GM21515 (cell line): ENCODE data around the gene KDM4C.

ENCODE experiments used
- ATAC-seq: cut with Tn5 transposase; IDR thresholded peaks from one replicate; pipeline ENCODE4 v1.9.1; 2021; ENCODE audit not compliant: unreplicated experiment

The KDM4C gene

DNA sequence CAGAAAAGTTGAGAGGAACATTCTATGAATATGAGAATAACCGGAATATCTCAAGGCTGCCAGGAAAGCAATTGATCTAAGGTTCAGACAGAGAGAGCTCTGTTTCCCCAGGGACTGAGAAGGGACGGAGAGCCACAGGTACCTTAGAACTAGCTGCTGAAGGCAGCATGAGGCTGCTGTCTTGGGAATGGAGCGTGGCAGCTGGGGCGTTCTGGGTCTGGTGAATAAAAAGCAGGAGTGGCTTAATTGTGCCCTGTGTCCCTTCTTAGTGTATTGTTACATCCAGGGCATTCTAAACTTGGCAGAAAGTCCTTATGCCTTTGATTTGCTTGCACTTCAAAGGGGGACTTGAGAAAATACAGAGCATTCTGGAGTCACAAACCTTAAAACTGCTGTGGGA is 434.5 kb downstream of the KDM4C start:
- ATAC-seq = no peak

DNA sequence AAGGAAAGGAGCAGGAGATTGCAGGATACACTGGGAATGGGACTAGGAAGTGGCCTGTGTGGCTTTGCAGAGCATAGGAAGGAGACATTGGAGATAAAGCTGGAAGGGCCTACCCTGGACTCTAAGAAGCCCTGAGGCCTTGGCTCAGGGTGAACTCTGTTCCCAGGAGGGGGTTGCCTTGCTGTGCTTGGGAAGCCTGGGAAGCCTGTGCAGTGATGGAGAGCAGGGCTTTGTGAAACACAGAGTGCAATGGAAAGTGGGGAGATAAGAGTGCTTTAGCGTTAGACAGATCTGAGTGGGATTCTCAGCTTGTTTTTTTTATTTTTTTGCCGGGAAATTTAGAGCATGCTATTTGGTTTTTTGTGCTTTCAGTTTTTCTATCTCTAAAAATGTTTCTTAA is 437.8 kb downstream of the KDM4C start:
- ATAC-seq = no peak

DNA sequence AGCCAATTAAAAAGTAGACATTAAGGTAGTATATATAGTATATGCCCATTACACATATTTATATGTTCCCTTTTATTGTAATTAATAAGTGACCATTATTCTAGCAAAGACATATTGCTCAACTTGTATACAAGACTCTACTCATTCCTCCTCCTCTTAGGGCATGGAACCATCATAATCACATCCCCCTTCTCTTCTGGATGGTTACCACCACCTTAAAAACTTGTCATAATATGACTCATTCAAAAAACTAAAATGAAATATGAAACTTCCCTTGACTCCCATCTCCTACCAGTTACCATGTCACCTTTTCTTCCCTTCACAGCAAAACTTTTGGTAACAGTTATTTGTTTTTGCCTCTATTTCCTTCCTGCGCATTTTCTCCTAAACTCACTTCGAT is 438.7 kb downstream of the KDM4C start:
- no peak for ATAC-seq

DNA sequence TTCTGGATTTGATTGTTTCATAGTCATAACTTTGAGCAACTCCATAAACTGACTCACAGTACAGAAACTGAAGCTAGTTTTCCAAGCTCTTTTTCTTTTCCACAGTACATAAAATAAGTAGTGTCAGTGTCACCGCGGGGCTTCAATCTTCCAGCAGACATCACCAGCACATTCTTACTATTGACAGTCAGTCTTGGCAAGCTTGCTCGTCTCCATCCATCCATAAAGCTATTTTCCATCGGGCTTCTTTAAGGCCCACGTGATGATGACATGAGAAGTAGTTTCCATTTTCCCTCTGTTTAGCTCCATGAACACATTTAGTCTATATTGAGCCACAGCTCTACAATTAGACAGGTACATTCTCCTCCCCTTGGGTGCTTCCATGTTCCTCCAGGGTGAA is 443.4 kb downstream of the KDM4C start:
- no peak for ATAC-seq

- no peak for ATAC-seq
These were observed 448.0 kb downstream of the KDM4C start for GRCh38 chr9:7205806-7206205.

GRCh38 chr9:7206221-7206758 is 448.5 kb downstream of the KDM4C start:
- no peak for ATAC-seq

DNA sequence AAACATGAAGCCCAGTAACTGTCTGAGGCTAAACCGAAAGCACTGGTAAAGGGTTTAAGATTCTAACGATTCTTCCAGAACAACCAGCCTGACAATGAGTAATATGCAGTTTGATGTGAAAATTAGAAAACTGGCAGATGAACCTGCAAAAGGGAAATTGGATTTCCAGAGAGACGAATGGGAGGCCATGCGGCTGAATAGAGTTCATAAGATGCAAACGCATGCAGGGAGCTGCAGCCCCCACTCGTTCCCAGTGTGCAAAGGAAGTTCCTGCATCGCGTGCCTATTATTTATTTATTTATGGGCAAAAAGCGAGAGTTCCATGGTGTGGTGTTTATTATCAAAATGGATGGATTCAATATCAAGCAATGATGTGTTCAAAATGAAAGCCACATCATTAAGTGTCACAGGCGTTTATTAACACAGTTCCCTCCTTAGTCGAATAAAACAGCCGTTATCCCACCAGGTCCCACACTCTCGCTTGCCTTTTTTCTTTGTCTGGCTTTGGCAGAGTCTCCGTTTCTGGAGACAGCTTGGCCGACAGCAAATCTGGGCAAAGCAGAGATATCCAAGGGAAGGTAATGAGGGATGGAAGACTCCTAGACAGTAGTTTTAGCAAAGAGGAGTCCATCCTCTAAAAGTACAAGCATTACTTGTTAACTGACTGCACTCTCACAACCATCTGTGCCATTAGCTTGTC is 451.4 kb downstream of the KDM4C start:
- no peak for ATAC-seq

DNA sequence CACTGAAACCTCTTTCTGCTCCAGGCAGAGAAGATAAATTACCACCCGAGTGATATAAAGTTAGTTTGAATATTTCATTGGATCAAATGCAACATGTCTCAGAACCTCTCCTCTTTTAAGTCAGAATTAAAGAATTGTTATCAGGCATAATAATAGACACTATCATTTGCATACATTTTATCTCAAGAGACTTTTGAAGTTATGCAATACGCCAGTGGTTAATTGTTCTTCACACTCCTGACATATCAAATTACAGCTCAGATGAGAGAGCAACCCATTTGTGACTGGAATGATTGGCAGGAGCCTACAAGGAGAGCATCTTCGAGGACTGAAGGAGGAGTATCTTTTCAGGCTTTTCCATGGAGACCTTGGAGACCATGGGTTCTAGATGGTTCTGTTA is 452.2 kb downstream of the KDM4C start:
- no peak for ATAC-seq

DNA sequence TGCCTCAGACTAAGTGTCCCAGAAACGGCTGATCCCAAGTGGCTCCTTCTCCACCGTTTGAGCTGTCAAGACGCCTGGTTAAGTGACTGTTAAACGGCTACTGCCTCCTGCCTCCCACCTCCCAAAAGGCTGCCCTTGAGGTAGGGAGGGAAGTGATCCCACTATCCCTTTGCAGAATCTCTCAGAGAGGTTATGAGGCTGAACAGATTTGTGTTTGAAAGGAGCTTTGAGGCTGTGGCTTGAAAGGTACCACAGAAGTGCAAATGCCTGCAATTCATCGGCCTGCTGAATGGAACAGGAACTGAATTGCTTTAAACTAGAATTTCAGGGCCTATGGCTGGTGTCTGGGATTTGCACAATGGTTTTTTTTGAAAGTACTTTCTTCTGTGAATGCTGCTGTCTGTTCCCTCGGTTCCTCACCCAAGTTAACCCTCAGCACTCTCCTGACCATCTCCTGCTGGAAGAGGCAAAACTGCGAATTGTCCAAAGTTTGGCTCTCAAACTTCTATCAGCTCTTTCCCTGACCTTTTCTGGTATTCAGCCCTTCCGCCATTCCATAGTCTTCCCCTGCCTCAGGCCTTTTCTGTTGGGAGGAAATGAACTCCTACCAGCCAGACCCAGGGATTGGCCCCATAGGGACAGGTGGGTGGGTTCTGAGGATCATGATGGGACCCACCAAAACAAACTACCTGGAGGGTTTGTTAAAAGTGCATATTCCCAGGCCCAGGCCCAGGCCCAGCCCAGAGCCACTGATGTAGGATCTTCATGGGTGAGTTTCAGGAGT is 453.3 kb downstream of the KDM4C start:
- ATAC-seq = no peak

DNA sequence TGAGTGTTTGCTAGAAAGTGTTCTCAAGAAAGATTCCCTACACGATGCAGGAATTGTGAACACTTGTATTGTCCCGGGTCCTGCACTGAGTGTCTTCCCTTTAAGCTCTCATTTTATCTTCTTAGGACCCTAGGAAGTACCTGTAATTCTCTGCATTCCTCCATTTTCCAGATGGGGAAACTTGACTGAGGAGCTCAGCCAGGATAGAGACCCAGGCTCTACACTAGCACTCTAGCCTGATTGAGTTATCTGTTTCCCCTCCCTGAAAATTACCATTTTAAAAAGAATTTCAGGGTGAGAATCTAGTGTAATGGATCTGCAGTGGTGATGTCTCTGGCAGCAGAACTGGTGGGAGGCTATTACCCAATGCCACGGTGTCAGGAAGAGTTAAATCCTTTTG is 453.9 kb downstream of the KDM4C start:
- ATAC-seq = no peak

GRCh38 chr9:7212101-7212500 is 454.3 kb downstream of the KDM4C start:
- no peak for ATAC-seq

- no peak for ATAC-seq
These were observed 458.4 kb downstream of the KDM4C start for GRCh38 chr9:7216004-7216841.

- ATAC-seq = no peak
These were observed 466.2 kb downstream of the KDM4C start for GRCh38 chr9:7223981-7224380.
